Activated naive CD4-positive, alpha-beta T cell treated with anti-CD3 and anti-CD28 coated beads, Interleukin-2, amount 50 U/mL, for 24 hours (primary cell): ENCODE results near the gene SLMAP.

Source experiments
- H3K27ac Mint-ChIP-seq: one replicate; pipeline ENCODE4 v1.8.0; 2021; ENCODE audit warnings: mild to moderate bottlenecking, mixed read lengths
- H3K27me3 Mint-ChIP-seq: one replicate; pipeline ENCODE4 v1.8.0; 2021; ENCODE audit warnings: mixed read lengths
- H3K36me3 Mint-ChIP-seq: one replicate; pipeline ENCODE4 v1.8.0; 2021; ENCODE audit warnings: mixed read lengths
- H3K4me1 Mint-ChIP-seq: one replicate; pipeline ENCODE4 v1.8.0; 2021; ENCODE audit warnings: mixed read lengths
- H3K4me3 Mint-ChIP-seq: one replicate; pipeline ENCODE4 v1.8.0; 2021; ENCODE audit warnings: mild to moderate bottlenecking, mixed read lengths
- H3K9me3 Mint-ChIP-seq: one replicate; pipeline ENCODE4 v1.8.0; 2021; ENCODE audit warnings: mixed read lengths

SLMAP gene

GRCh38 chr3:57740027-57740426, 16.1 kb upstream of the SLMAP start:
- H3K36me3 Mint-ChIP-seq, result no peaks in the 10 kb centered on the region
- H3K9me3 Mint-ChIP-seq, result no peaks in the 10 kb centered on the region
- no peak overlapping the region for H3K4me3 Mint-ChIP-seq
- no peaks in the 10 kb centered on the region for H3K27me3 Mint-ChIP-seq
- no peaks in the 10 kb centered on the region for H3K4me1 Mint-ChIP-seq
- H3K27ac Mint-ChIP-seq, result no peak overlapping the region

- H3K9me3 Mint-ChIP-seq, result no peaks in the 10 kb centered on the region
- no peaks in the 10 kb centered on the region for H3K4me1 Mint-ChIP-seq
- no peaks in the 10 kb centered on the region for H3K36me3 Mint-ChIP-seq
Observed at GRCh38 chr3:57743496-57743895, 12.6 kb upstream of the SLMAP start.

GRCh38 chr3:57745101-57745500, 11.0 kb upstream of the SLMAP start:
- no peak overlapping the region for H3K27ac Mint-ChIP-seq
- H3K4me1 Mint-ChIP-seq, result no peaks in the 10 kb centered on the region
- no peaks in the 10 kb centered on the region for H3K27me3 Mint-ChIP-seq
- no peaks in the 10 kb centered on the region for H3K9me3 Mint-ChIP-seq
- H3K36me3 Mint-ChIP-seq, result no peaks in the 10 kb centered on the region
- H3K4me3 Mint-ChIP-seq, result no peak overlapping the region

More at GRCh38 chr3:57743496-57743895, 12.6 kb upstream of the SLMAP start:
- Mint-ChIP-seq H3K27ac (no peak overlapping the region), H3K4me3 (no peak overlapping the region), H3K27me3 (no peaks in the 10 kb centered on the region)

- Mint-ChIP-seq H3K27ac (no peak overlapping the region), H3K4me3 (no peak overlapping the region), H3K4me1 (no peaks in the 10 kb centered on the region), H3K36me3 (no peaks in the 10 kb centered on the region), H3K27me3 (no peaks in the 10 kb centered on the region), H3K9me3 (no peaks in the 10 kb centered on the region)
Observed at GRCh38 chr3:57746156-57747010, 9.7 kb upstream of the SLMAP start.

DNA sequence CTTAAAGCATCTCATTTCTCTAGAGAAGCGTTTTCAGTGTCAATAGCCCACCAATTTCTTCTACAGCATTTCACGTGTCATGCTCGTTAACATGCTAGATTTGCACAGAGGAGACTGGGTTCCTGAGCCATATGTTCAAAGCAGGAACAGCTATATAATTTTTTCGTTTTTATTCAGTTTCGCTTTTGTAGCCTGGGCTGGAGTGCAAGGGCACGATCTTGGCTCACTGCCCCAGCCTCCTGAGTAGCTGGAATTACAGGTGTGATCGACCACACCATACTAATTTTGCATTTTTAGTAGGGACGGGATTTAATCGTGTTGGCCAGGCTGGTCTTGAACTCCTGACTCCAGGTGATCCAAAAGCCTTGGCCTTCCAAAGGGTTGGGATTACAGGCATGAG, 6.6 kb upstream of the SLMAP start:
- Mint-ChIP-seq H3K36me3 (no peaks in the 10 kb centered on the region), H3K27ac (no peak overlapping the region), H3K4me1 (no peaks in the 10 kb centered on the region), H3K9me3 (no peaks in the 10 kb centered on the region), H3K4me3 (no peak overlapping the region), H3K27me3 (no peaks in the 10 kb centered on the region)

- Mint-ChIP-seq H3K9me3 (no peaks in the 10 kb centered on the region), H3K27ac (no peak overlapping the region), H3K27me3 (no peaks in the 10 kb centered on the region), H3K4me3 (no peak overlapping the region), H3K36me3 (peaks cover 2% of the 10 kb centered on the region), H3K4me1 (peaks cover 8% of the 10 kb centered on the region)
Observed at GRCh38 chr3:57752307-57752706, 3.8 kb upstream of the SLMAP start.

GRCh38 chr3:57753016-57753415, 3.1 kb upstream of the SLMAP start:
- Mint-ChIP-seq H3K4me1 (peaks cover 15% of the 10 kb centered on the region), H3K4me3 (no peak overlapping the region), H3K9me3 (no peaks in the 10 kb centered on the region), H3K27me3 (no peaks in the 10 kb centered on the region), H3K36me3 (peaks cover 2% of the 10 kb centered on the region), H3K27ac (no peak overlapping the region)

- H3K36me3 Mint-ChIP-seq, result peaks cover 2% of the 10 kb centered on the region
- peak overlapping the region; percentile 94 for H3K27ac Mint-ChIP-seq
- peak overlapping the region; percentile 98 for H3K4me3 Mint-ChIP-seq
- H3K9me3 Mint-ChIP-seq, result no peaks in the 10 kb centered on the region
- no peaks in the 10 kb centered on the region for H3K27me3 Mint-ChIP-seq
- peaks cover 35% of the 10 kb centered on the region for H3K4me1 Mint-ChIP-seq
Observed at GRCh38 chr3:57755368-57755675, 787 bp upstream of the SLMAP start.

- H3K36me3 Mint-ChIP-seq, result peaks cover 2% of the 10 kb centered on the region
Observed at GRCh38 chr3:57756528-57757401, 656 bp downstream of the SLMAP start.

DNA sequence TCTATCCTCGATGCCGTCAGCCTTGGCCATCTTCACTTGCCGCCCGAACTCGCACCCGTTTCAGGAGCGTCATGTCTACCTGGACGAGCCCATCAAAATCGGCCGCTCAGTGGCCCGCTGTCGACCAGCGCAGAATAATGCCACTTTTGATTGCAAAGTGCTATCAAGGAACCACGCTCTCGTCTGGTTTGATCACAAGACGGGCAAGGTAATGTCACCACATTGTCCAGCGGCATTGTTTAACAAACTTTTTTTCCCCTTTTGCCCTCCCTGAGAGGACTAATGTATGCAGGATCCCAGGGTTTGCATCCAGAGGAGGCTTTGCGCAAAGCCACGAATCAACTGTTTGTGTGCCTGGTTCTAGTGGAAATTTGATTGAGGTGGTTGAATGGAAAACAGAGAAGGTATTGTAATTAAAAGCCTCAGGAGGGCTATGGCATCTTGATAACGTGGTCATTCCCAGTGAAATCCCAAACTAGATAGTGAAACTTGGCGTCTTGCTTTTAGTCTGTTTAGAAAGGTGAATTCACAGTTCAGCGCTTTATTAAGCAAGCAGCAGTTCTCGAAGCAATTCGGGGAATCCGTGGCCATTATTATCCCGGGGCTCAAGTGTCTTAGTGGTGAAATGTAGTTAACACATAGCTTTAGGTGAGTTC, 1.7 kb downstream of the SLMAP start:
- peak overlapping the region; percentile 30 for H3K27ac Mint-ChIP-seq
- no peaks in the 10 kb centered on the region for H3K9me3 Mint-ChIP-seq
- peak overlapping the region; percentile 96 for H3K4me3 Mint-ChIP-seq
- H3K4me1 Mint-ChIP-seq, result peaks cover 43% of the 10 kb centered on the region
- no peaks in the 10 kb centered on the region for H3K27me3 Mint-ChIP-seq
- H3K36me3 Mint-ChIP-seq, result peaks cover 4% of the 10 kb centered on the region

More at GRCh38 chr3:57756528-57757401, 656 bp downstream of the SLMAP start:
- peaks cover 37% of the 10 kb centered on the region for H3K4me1 Mint-ChIP-seq
- peak overlapping the region; percentile 98 for H3K4me3 Mint-ChIP-seq
- peak overlapping the region; percentile 94 for H3K27ac Mint-ChIP-seq
- H3K9me3 Mint-ChIP-seq, result no peaks in the 10 kb centered on the region
- H3K27me3 Mint-ChIP-seq, result no peaks in the 10 kb centered on the region

DNA sequence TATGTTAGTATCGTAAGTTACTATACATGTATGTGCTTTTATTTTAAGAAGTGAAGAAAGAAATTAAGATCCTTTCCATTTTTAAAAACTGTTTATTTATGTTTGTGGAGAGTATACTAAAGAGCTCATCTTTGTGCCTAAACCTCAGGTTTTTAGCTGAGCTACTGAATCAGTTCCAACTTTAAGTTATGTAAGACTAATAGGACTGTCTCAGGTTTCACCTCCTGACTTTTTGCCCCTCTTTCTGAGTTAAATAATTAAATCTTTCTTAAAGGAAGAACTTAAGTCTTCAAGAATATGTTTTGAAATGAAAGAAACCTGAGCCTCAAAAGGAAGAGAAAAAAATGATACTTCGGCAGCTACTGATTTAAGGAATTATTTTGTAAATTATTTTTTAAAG, 2.6 kb downstream of the SLMAP start:
- Mint-ChIP-seq H3K27ac (no peak overlapping the region), H3K36me3 (peaks cover 10% of the 10 kb centered on the region), H3K27me3 (no peaks in the 10 kb centered on the region)

DNA sequence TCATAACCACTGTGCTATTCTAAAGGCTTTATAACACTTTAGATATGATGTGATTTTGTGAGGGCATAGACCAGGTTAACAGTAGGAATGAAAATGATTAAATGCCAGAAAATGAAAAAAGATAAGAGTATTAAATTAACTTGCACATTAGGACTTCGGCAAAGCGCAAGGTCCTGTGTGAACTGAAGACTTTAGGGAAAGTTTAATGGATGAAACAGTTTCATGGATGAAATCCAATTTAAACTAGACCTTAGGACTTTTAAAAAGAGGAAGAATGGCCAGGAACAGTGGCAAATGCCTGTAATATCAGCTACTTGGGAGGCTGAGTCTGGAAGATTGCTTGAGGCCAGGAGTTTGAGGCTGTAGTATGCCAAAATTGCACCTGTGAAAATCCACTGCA, 8.7 kb downstream of the SLMAP start:
- no peak overlapping the region for H3K27ac Mint-ChIP-seq
- peak overlapping the region; percentile 47 for H3K4me3 Mint-ChIP-seq
- H3K9me3 Mint-ChIP-seq, result no peaks in the 10 kb centered on the region
- peaks cover 27% of the 10 kb centered on the region for H3K36me3 Mint-ChIP-seq
- H3K27me3 Mint-ChIP-seq, result no peaks in the 10 kb centered on the region
- peaks cover 69% of the 10 kb centered on the region for H3K4me1 Mint-ChIP-seq

More for the DNA sequence above, 2.6 kb downstream of the SLMAP start:
- no peaks in the 10 kb centered on the region for H3K9me3 Mint-ChIP-seq
- peak overlapping the region; percentile 96 for H3K4me3 Mint-ChIP-seq
- H3K4me1 Mint-ChIP-seq, result peaks cover 52% of the 10 kb centered on the region

DNA sequence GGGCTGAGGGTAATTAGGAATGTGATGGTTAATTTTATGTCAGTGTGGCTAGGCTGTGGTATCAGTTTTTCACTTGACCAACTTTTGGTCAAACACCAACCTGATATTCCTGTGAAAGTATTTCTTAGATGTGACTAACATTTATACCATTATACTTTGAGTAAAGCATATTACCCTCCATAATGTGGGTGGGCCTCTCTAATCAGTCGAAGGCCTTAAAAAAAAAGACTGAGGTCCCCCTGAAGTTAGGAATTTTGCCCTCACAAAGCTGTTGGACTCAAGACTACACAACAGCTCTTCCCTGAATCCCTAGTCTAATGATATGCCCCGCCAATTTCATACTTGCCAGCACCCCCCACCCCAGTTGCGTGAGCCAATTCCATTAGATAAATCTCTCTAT, 12.5 kb downstream of the SLMAP start:
- Mint-ChIP-seq H3K36me3 (peaks cover 27% of the 10 kb centered on the region), H3K4me1 (peaks cover 73% of the 10 kb centered on the region), H3K27ac (no peak overlapping the region)

DNA sequence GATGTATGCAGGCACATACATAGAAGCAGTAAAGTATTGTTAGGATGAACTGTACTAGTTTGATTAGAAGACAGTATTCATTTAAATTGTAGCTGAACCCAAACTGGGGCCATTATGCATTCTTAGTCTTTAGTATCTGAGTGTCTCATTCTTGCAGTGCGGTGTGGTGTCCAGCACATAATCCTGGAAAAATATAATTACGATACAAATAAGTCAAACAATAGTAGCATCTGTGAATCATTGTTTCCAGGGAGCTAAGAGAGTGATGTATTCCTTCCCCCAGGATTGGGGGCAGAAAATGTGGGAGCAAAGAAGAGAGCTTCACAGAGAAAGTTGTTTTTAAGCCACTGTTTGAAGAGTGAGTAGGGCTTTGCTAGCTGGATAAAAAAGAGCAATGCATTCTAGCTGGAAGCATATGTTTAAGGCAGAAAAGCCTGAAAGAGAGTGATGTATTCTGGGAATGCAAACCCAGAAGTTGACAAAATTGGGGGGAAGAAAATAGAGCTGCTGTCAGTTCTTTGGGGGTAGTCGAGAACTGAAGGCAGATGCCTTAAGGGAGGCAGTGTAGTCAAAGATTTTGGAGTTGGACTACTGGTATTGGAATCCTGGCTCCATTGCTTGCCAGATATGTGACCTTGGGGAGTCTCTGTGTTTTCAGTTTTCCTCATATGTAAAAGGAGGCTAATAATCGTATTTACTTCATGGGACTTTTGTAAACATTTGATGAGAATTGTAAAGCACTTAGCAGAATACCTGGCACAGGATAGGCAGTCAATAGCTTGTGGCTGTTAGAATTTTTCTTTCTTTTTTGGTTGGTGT, 14.1 kb downstream of the SLMAP start:
- Mint-ChIP-seq H3K36me3 (peaks cover 18% of the 10 kb centered on the region), H3K27ac (no peak overlapping the region)

More for the DNA sequence above, 12.5 kb downstream of the SLMAP start:
- H3K4me3 Mint-ChIP-seq, result no peak overlapping the region
- H3K9me3 Mint-ChIP-seq, result no peaks in the 10 kb centered on the region
- no peaks in the 10 kb centered on the region for H3K27me3 Mint-ChIP-seq

DNA sequence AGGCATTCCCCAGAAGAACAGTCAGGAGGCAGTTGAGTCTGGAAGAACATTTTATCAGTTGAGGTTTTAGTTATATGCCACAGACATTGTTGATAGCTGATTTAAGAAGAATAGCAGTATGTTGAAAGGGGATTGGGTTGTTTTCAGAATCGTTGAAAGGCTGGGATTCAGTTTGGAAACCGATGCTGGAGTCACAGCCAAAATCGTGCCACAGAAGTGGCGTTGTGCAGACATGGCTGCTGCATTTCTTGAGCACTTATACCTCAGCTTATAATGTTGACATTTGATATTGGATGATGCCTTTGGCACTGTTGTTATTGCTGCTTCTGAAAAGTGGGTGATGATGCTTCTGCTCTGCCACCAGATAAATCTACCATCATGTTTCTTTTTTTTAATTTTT, 16.1 kb downstream of the SLMAP start:
- peaks cover 15% of the 10 kb centered on the region for H3K36me3 Mint-ChIP-seq
- H3K4me3 Mint-ChIP-seq, result no peak overlapping the region
- no peaks in the 10 kb centered on the region for H3K9me3 Mint-ChIP-seq
- no peak overlapping the region for H3K27ac Mint-ChIP-seq
- peaks cover 45% of the 10 kb centered on the region for H3K4me1 Mint-ChIP-seq
- H3K27me3 Mint-ChIP-seq, result no peaks in the 10 kb centered on the region

More for the DNA sequence above, 14.1 kb downstream of the SLMAP start:
- Mint-ChIP-seq H3K9me3 (no peaks in the 10 kb centered on the region), H3K4me1 (peaks cover 57% of the 10 kb centered on the region), H3K27me3 (no peaks in the 10 kb centered on the region), H3K4me3 (no peak overlapping the region)
